CD8-positive, alpha-beta memory T cell (primary cell): ENCODE measurements around the gene NMUR1. TPM values are rescaled to one million over a fixed set of nuclear protein-coding genes. Genes with fewer than 3 reads are reported as not detected.

ENCODE experiments used
- CTCF ChIA-PET: fragments of 350-600 bp; sonication (Branson Sonifier 250); formaldehyde crosslinking; loops from one replicate; lab custom pipeline; 2021; ENCODE audit warnings: antibody characterized with exemption; lab: Charles Lee
- POLR2A ChIA-PET: fragments of 350-600 bp; sonication (Branson Sonifier 250); formaldehyde crosslinking; loops from one replicate; lab custom pipeline; 2021; ENCODE audit warnings: antibody characterized with exemption; lab: Charles Lee
- DNase-seq, 5 donors: peaks; one replicate each; pipeline versions ENCODE4 v3.0.0 to v3.0.0-alpha.2; 2020 to 2022; ENCODE audit warnings: mixed read lengths in 1 of 5
- H3K27ac ChIP-seq: one replicate; pipeline ENCODE4 v1.7.0; 2013; ENCODE audit warnings: low read depth, mild to moderate bottlenecking, low read length, moderate library complexity
- H3K27me3 ChIP-seq: 2 replicates; pipeline ENCODE4 v1.7.0; 2013; ENCODE audit warnings: low read length, mild to moderate bottlenecking; ENCODE audit not compliant: insufficient read depth, poor library complexity, severe bottlenecking
- H3K36me3 ChIP-seq: 2 replicates; pipeline ENCODE4 v1.7.0; 2013; ENCODE audit warnings: mild to moderate bottlenecking, low read length, moderate library complexity; ENCODE audit not compliant: insufficient read depth
- H3K4me1 ChIP-seq: 2 replicates; pipeline ENCODE4 v1.7.0; 2013; ENCODE audit warnings: mild to moderate bottlenecking, low read length, moderate library complexity; ENCODE audit not compliant: insufficient read depth
- H3K4me3 ChIP-seq: 2 replicates; pipeline ENCODE4 v1.7.0; 2013; ENCODE audit warnings: mild to moderate bottlenecking, low read length
- H3K9me3 ChIP-seq: 2 replicates; pipeline ENCODE4 v1.7.0; 2013; ENCODE audit warnings: mild to moderate bottlenecking, low read length
- H3K27ac Mint-ChIP-seq, 8 donors: one replicate each; pipeline ENCODE4 v1.8.0; 2020 to 2021; ENCODE audit warnings: mixed read lengths in 8 of 8, mild to moderate bottlenecking in 6 of 8, inconsistent platforms in 3 of 8, moderate library complexity in 3 of 8
- H3K27me3 Mint-ChIP-seq, 2 donors: one replicate each; pipeline ENCODE4 v1.8.0; 2020 to 2021; ENCODE audit warnings: mixed read lengths in 2 of 2, mild to moderate bottlenecking in 1 of 2, moderate library complexity in 1 of 2
- H3K36me3 Mint-ChIP-seq, 3 donors: one replicate each; pipeline ENCODE4 v1.8.0; 2020 to 2021; ENCODE audit warnings: mixed read lengths in 3 of 3, inconsistent platforms in 1 of 3, mild to moderate bottlenecking in 1 of 3
- H3K4me1 Mint-ChIP-seq, 3 donors: one replicate each; pipeline ENCODE4 v1.8.0; 2020 to 2021; ENCODE audit warnings: mixed read lengths in 3 of 3, inconsistent platforms in 1 of 3, mild to moderate bottlenecking in 1 of 3
- H3K4me3 Mint-ChIP-seq, 7 donors: one replicate each; pipeline ENCODE4 v1.8.0; 2020 to 2021; ENCODE audit warnings: mixed read lengths in 7 of 7, mild to moderate bottlenecking in 6 of 7, moderate library complexity in 4 of 7, inconsistent platforms in 2 of 7
- H3K9me3 Mint-ChIP-seq, 5 donors: one replicate each; pipeline ENCODE4 v1.8.0; 2020 to 2022; ENCODE audit warnings: mixed read lengths in 5 of 5, mild to moderate bottlenecking in 3 of 5, moderate library complexity in 2 of 5, inconsistent platforms in 1 of 5
- polyA plus RNA-seq: library from polyadenylated mRNA; unstranded; fragments of 300-500 nt; fragmentation: Illumina TruSeq; gene quantifications from one replicate; pipeline ENCODE4 v1.2.3, GENCODE V29; 2021
- total RNA-seq, 2 experiments: library from RNA; stranded (reverse); gene quantifications; one replicate each; pipeline ENCODE4 v1.2.3, GENCODE V29; 2021

NMUR1 gene
- total and polyA plus RNA-seq, 3 experiments from 2014 or later = 0.15 to 2.7 (median 0.18) TPM

DNA sequence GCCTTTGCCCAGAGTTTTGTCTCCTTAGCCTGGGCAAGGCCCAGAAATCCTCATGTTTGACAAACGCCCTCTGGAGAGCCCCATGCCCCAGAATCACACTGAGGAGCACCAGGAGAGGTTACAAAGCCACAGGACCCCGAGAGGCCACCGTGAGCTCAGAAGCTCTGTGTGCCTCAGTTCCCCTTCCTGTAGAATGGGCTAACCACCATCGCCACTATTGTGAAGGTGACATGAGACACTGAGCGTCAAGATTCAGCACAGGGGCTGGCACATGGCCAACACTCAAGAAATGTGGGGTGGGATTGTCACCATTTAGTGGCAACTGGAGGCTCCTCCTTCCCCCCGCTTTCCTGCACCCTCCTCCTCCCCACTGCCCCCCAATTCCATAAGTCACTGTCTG lies 1.2 kb upstream of the NMUR1 start:
- Histone ChIP-seq H3K36me3 (no peaks in the 10 kb centered on the region), H3K27ac (no peak overlapping the region), H3K9me3 (no peaks in the 10 kb centered on the region), H3K4me3 (no peak overlapping the region), H3K4me1 (peaks cover 19% of the 10 kb centered on the region), H3K27me3 (no peaks in the 10 kb centered on the region)
- H3K36me3 Mint-ChIP-seq = no peaks in the 10 kb centered on the region
- peak overlapping the region in 7 of 8 donors; percentile 11 to 86 (median 69) for H3K27ac Mint-ChIP-seq
- POLR2A ChIA-PET = interaction anchor here (0.6 kb wide), 1 partner anchor 24 kb away, joined by 3 read pairs; no protein-coding TSS in a partner anchor
- peaks cover 0 to 3% of the 10 kb centered on the region in 2 donors for H3K27me3 Mint-ChIP-seq
- DNase-seq = peak in 1 of 5 donors; percentile 46
- H3K9me3 Mint-ChIP-seq = no peaks in the 10 kb centered on the region
- H3K4me3 Mint-ChIP-seq = peak overlapping the region; percentile 3 to 74 (median 47)
- peaks cover 36 to 70% (median 42%) of the 10 kb centered on the region in 3 donors for H3K4me1 Mint-ChIP-seq
- CTCF ChIA-PET = interaction anchor here (0.8 to 2.6 kb wide), 5 partner anchors 14 to 48 kb away, joined by 3 to 20 read pairs (median 9); no protein-coding TSS in a partner anchor

DNA sequence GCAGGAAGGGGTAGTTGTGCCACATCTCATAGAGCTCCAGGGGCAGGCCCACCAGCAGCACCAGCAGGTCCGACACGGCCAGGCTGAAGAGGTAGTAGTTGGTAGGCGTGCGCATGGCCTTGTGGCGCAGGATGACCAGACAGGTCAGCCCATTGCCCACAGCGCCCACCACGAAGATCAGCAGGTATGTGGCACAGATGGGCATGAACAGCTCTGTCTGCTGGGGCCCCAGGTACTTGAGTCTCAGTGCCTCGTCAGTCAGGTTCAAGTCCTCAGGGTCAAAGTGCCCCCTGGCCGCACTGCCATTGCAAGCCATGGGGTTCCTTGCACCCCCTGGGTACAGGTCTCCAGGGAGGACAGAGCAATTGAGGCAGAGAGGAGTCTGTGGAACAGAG lies 1.6 kb downstream of the NMUR1 start:
- no peaks in the 10 kb centered on the region for H3K36me3 Mint-ChIP-seq
- peaks cover 51 to 85% (median 60%) of the 10 kb centered on the region in 3 donors for H3K4me1 Mint-ChIP-seq
- Histone ChIP-seq H3K4me1 (peaks cover 44% of the 10 kb centered on the region), H3K27ac (no peak overlapping the region), H3K36me3 (no peaks in the 10 kb centered on the region), H3K27me3 (no peaks in the 10 kb centered on the region), H3K4me3 (no peak overlapping the region), H3K9me3 (no peaks in the 10 kb centered on the region)
- H3K9me3 Mint-ChIP-seq = no peaks in the 10 kb centered on the region
- ChIA-PET POLR2A (no interaction called here), CTCF (interaction anchor here (0.7 to 1.6 kb wide), 6 partner anchors 11 to 73 kb away, joined by 3 to 5 read pairs (median 4); no protein-coding TSS in a partner anchor)
- peaks cover 0 to 3% of the 10 kb centered on the region in 2 donors for H3K27me3 Mint-ChIP-seq
- peak overlapping the region in 5 of 8 donors; percentile 21 to 90 (median 25) for H3K27ac Mint-ChIP-seq
- no peak for DNase-seq
- H3K4me3 Mint-ChIP-seq = peak overlapping the region in 6 of 7 donors; percentile 64 to 89 (median 70)

DNA sequence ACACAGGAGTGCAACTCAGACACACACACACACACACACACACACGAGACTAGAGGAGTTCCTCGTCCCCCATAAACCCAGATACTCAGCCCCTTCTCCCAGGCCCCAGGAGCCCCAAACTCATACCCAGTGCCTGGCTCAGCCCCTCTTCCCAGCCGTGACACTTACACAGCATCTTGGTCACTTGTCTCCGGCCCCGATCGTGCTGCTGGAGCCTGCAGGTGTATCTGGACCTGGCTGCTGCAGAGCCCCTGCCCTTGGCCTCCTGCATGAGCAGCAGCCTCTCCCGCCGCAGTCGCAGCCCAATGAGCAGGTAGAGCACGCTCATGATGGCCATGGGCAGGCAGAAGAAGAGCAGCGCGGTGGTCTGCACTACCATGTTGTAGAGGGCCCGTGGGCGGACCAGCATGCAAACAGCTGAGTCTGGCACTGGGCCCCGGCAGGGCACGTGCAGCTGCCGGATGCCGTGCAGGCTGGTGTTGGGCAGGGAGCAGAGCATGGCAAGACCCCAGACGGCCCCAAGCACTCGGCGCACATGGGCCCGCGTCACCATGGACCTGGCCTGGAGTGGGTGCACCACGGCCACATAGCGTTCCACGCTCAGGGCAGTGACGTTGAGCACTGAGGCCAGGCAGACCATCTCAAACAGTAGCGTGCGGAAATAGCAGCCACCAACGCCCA lies 2.1 kb downstream of the NMUR1 start:
- Mint-ChIP-seq H3K4me1 (peaks cover 56 to 86% (median 64%) of the 10 kb centered on the region in 3 donors), H3K27ac (peak overlapping the region in 4 of 8 donors; percentile 17 to 91 (median 46)), H3K27me3 (peaks cover 0 to 3% of the 10 kb centered on the region in 2 donors), H3K9me3 (no peaks in the 10 kb centered on the region), H3K36me3 (no peaks in the 10 kb centered on the region), H3K4me3 (peak overlapping the region; percentile 3 to 89 (median 64))
- Histone ChIP-seq H3K4me1 (peaks cover 47% of the 10 kb centered on the region), H3K27me3 (no peaks in the 10 kb centered on the region), H3K27ac (no peak overlapping the region), H3K4me3 (no peak overlapping the region), H3K9me3 (no peaks in the 10 kb centered on the region), H3K36me3 (no peaks in the 10 kb centered on the region)
- peak in 1 of 5 donors; percentile 46 for DNase-seq
- CTCF ChIA-PET = interaction anchor here (0.7 to 1.6 kb wide), 5 partner anchors 11 to 73 kb away, joined by 3 to 5 read pairs (median 4); no protein-coding TSS in a partner anchor
- POLR2A ChIA-PET = no interaction called here

DNA sequence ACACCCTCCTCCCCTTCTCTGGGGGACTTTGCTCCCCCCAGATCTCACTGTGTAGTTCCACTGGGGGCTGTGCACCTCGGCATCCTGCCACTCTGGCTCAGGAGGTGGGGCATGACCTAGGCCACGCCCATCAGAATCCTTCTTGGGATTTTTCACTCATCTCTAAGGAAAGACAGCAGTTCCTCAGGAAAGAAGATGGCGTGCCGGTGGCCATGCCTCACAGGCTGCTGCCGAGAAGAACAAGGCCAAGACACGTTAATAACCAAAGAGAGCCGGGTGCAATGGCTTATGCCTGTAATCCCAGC lies 3.2 kb downstream of the NMUR1 start:
- Mint-ChIP-seq H3K27me3 (peaks cover 0 to 3% of the 10 kb centered on the region in 2 donors), H3K27ac (peak overlapping the region in 1 of 8 donors; percentile 88), H3K4me1 (peaks cover 58 to 93% (median 65%) of the 10 kb centered on the region in 3 donors), H3K9me3 (no peaks in the 10 kb centered on the region), H3K36me3 (no peaks in the 10 kb centered on the region), H3K4me3 (peak overlapping the region in 3 of 7 donors; percentile 19 to 50 (median 20))
- Histone ChIP-seq H3K4me3 (no peak overlapping the region), H3K4me1 (peaks cover 47% of the 10 kb centered on the region), H3K27me3 (no peaks in the 10 kb centered on the region), H3K27ac (no peak overlapping the region), H3K36me3 (no peaks in the 10 kb centered on the region), H3K9me3 (no peaks in the 10 kb centered on the region)
- ChIA-PET POLR2A (no interaction called here), CTCF (interaction anchor here (2.3 to 3.4 kb wide), 2 partner anchors 10 to 31 kb away, joined by 11 to 15 read pairs; no protein-coding TSS in a partner anchor)
- no peak for DNase-seq

DNA sequence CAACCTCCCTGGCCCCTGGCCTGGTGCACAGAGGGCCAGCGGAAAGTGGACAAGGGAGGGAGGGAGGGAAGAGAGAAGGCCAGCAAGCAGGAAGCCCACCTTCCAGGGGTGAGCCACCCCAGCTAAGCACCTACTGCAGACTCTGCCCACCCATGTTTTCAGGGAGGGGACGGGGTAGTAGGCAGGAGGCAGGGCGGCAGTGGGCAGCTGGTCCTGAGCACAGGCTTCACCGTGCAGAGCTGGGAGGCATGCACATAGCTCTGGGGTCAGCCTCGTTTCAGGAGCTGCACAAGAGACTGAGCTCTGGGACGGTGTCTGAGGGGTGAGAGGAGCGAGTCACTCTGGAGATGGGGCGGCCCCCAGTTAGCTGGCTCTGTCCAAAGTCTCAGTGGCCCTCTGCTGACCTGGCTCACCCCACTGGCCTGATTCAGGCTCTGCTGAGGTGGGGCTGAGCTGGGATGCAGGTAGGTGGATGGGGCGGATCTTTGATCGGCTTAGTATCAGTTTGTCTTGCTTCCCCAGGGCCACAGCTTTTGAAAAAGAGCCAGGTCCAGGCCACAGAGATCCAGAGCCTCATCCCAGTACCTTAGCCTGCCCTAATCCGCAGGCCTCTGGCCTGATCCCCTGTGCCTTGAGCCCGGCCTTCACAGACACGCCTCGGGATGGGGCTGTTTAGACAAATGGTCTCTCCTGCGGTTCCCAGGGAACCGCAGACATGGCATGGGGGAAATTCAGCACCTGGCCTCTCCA lies 3.7 kb downstream of the NMUR1 start:
- Histone ChIP-seq H3K4me3 (no peak overlapping the region), H3K36me3 (no peaks in the 10 kb centered on the region), H3K27ac (no peak overlapping the region), H3K27me3 (no peaks in the 10 kb centered on the region), H3K9me3 (no peaks in the 10 kb centered on the region), H3K4me1 (peaks cover 46% of the 10 kb centered on the region)
- ChIA-PET POLR2A (no interaction called here), CTCF (interaction anchor here (0.6 to 3.4 kb wide), 5 partner anchors 9 to 46 kb away, joined by 3 to 15 read pairs (median 3); no protein-coding TSS in a partner anchor)
- no peak for DNase-seq
- Mint-ChIP-seq H3K27me3 (peaks cover 0 to 3% of the 10 kb centered on the region in 2 donors), H3K4me3 (peak overlapping the region in 1 of 7 donors; percentile 24), H3K27ac (peak overlapping the region in 2 of 8 donors; percentile 40 to 88), H3K9me3 (no peaks in the 10 kb centered on the region), H3K4me1 (peaks cover 58 to 90% (median 66%) of the 10 kb centered on the region in 3 donors), H3K36me3 (no peaks in the 10 kb centered on the region)

DNA sequence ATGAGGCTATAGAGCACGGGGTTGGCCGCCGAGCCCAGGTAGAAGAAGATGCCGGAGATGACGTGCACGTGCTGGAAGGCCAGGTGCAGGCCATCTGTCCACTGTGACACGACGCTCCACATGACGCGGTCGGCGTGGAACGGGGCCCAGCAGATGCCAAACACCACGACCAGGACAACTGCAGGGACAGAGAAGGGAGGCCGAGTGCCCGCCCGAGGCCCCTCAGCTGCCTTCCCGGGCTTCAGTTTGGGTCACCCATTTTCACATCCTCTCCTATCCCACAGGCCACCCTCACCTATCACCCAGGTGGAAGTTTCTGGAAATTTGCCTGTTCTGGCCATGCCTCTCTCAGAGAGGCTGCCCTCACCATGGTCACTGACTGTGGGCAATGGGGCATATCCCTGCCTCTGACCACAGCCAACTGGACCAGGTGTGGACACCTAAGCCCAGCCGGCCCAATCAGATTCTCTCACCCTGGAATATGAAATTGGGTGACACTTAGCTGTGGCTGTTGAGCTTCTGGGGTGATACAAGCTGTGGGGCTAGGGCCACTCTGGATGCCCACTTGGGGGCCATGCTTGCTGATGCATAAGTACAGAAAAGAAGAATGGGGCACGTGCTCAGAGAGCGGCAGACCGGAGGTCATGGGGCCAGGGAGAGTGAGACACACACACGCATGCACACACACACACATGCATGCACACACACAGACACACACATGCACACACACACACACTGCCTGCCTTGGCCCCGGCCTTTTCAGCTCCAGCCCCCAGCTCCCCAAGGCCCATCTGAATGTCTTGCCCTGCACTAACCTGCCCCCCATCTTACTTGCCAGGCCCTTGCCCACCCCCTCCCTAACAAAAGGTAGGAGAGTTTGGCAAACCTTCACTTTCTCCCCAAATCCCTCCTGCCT lies 4.7 kb downstream of the NMUR1 start:
- Mint-ChIP-seq H3K4me3 (peak overlapping the region in 4 of 7 donors; percentile 8 to 45 (median 30)), H3K9me3 (no peaks in the 10 kb centered on the region), H3K36me3 (no peaks in the 10 kb centered on the region), H3K27me3 (peaks cover 0 to 3% of the 10 kb centered on the region in 2 donors), H3K4me1 (peaks cover 58 to 90% (median 65%) of the 10 kb centered on the region in 3 donors), H3K27ac (peak overlapping the region in 7 of 8 donors; percentile 29 to 95 (median 80))
- no peak for DNase-seq
- Histone ChIP-seq H3K4me3 (no peak overlapping the region), H3K27ac (no peak overlapping the region), H3K27me3 (no peaks in the 10 kb centered on the region), H3K36me3 (no peaks in the 10 kb centered on the region), H3K4me1 (peaks cover 36% of the 10 kb centered on the region), H3K9me3 (no peaks in the 10 kb centered on the region)
- ChIA-PET POLR2A (no interaction called here), CTCF (interaction anchor here (0.6 to 3.4 kb wide), 9 partner anchors 8 to 45 kb away, joined by 3 to 15 read pairs (median 3); no protein-coding TSS in a partner anchor)
